GM21786 (cell line): ENCODE data around the gene WTIP.

Source experiments
- ATAC-seq: cut with Tn5 transposase; IDR thresholded peaks from one replicate; pipeline ENCODE4 v1.9.1; 2021; ENCODE audit not compliant: unreplicated experiment

The WTIP gene

GRCh38 chr19:34559045-34559444 lies 77.5 kb downstream of the WTIP start:
- ATAC-seq, result no peak

GRCh38 chr19:34560229-34560628 lies 78.7 kb downstream of the WTIP start:
- no peak for ATAC-seq
